GM23338 (cell line): ENCODE data around the gene GPC5. TPM values are rescaled to one million over a fixed set of nuclear protein-coding genes. Genes with fewer than 3 reads are reported as not detected.

Experiments
- ATAC-seq: fragments of 200-7000 bp; cut with Tn5 transposase; 3 replicates; pipeline ENCODE4 v1.9.1; 2020
- DNase-seq: peaks from one replicate; pipeline ENCODE4 v3.0.0-alpha.2; 2015; ENCODE audit warnings: low spot score
- H2AFZ ChIP-seq: fragments of 200-600 bp; sonication (generic); 2 replicates; pipeline ENCODE4 v1.8.0; 2016; ENCODE audit warnings: antibody characterized with exemption, mild to moderate bottlenecking, moderate library complexity
- H3F3A ChIP-seq: fragments of 200-600 bp; sonication (generic); replicated peaks from 2 replicates; pipeline ENCODE4 v1.8.0; 2017; ENCODE audit warnings: antibody characterized with exemption, mixed run types, low read depth
- H3K27ac ChIP-seq: fragments of 200-600 bp; sonication (generic); 2 replicates; pipeline ENCODE4 v1.6.1; 2016; ENCODE audit warnings: low read depth
- H3K27me3 ChIP-seq: fragments of 200-600 bp; sonication (generic); 2 replicates; pipeline ENCODE4 v1.8.0; 2016; ENCODE audit warnings: mild to moderate bottlenecking, mixed run types, moderate library complexity; ENCODE audit not compliant: insufficient read depth
- H3K36me3 ChIP-seq: fragments of 200-600 bp; sonication (generic); 2 replicates; pipeline ENCODE4 v1.8.0; 2016; ENCODE audit warnings: mild to moderate bottlenecking; ENCODE audit not compliant: insufficient read depth
- H3K4me1 ChIP-seq: fragments of 200-600 bp; sonication (generic); 2 replicates; pipeline ENCODE4 v1.8.0; 2016; ENCODE audit warnings: mild to moderate bottlenecking, moderate library complexity; ENCODE audit not compliant: insufficient read depth
- H3K4me2 ChIP-seq: fragments of 200-600 bp; sonication (generic); 2 replicates; pipeline ENCODE4 v1.7.1; 2017; ENCODE audit warnings: mixed run types
- H3K4me3 ChIP-seq: fragments of 200-600 bp; sonication (generic); 2 replicates; pipeline ENCODE4 v1.6.1; 2016; ENCODE audit warnings: mixed run types
- H3K79me2 ChIP-seq: fragments of 200-600 bp; sonication (generic); replicated peaks from 2 replicates; pipeline ENCODE4 v1.8.0; 2017; ENCODE audit warnings: mild to moderate bottlenecking; ENCODE audit not compliant: insufficient read depth
- H3K9me2 ChIP-seq: fragments of 200-600 bp; sonication (generic); 2 replicates; pipeline ENCODE4 v1.8.0; 2017; ENCODE audit not compliant: insufficient read depth
- H4K20me1 ChIP-seq: fragments of 200-600 bp; sonication (generic); replicated peaks from 2 replicates; pipeline ENCODE4 v1.8.0; 2017; ENCODE audit warnings: mild to moderate bottlenecking; ENCODE audit not compliant: insufficient read depth
- H3K27ac Mint-ChIP-seq: 2 replicates; pipeline ENCODE4 v1.8.0; 2020; ENCODE audit warnings: inconsistent platforms, mild to moderate bottlenecking, moderate library complexity, mixed read lengths
- H3K27me3 Mint-ChIP-seq: 3 replicates; pipeline ENCODE4 v1.8.0; 2022; ENCODE audit warnings: low read depth, mild to moderate bottlenecking, moderate library complexity, mixed read lengths, inconsistent platforms; ENCODE audit not compliant: insufficient read depth, poor library complexity
- H3K36me3 Mint-ChIP-seq: 3 replicates; pipeline ENCODE4 v1.8.0; 2021; ENCODE audit warnings: low read depth, mild to moderate bottlenecking, inconsistent platforms, moderate library complexity, mixed read lengths
- H3K4me1 Mint-ChIP-seq: 3 replicates; pipeline ENCODE4 v1.8.0; 2020; ENCODE audit warnings: mild to moderate bottlenecking, inconsistent platforms, mixed read lengths
- H3K4me3 Mint-ChIP-seq: 3 replicates; pipeline ENCODE4 v1.8.0; 2021; ENCODE audit warnings: moderate library complexity, mild to moderate bottlenecking, inconsistent platforms, mixed read lengths
- H3K9me3 Mint-ChIP-seq: 3 replicates; pipeline ENCODE4 v1.8.0; 2020; ENCODE audit warnings: moderate library complexity, mild to moderate bottlenecking, inconsistent platforms, mixed read lengths
- CREB1 ChIP-seq: fragments of 250-450 bp; sonication (Bioruptor Pico); IDR thresholded peaks from 2 replicates; pipeline ENCODE4 v1.5.0; 2020; ENCODE audit warnings: low read depth, mild to moderate bottlenecking, moderate library complexity
- CTCF ChIP-seq, 2 experiments: fragments of 200-600 bp in 1 of 2; sonication (generic) in 1 of 2; conservative IDR thresholded peaks; 2 replicates each; pipeline versions ENCODE4 v1.5.1 to v1.6.1; 2016 to 2017; ENCODE audit warnings: antibody characterized with exemption in 2 of 2, low read depth in 2 of 2, mild to moderate bottlenecking in 2 of 2, moderate library complexity in 1 of 2
- ETS1 ChIP-seq: IDR thresholded peaks from 2 replicates; pipeline ENCODE4 v1.6.1; 2016; ENCODE audit warnings: antibody characterized with exemption
- EZH2 ChIP-seq: fragments of 200-600 bp; sonication (generic); IDR thresholded peaks from one replicate; pipeline ENCODE4 v1.8.0; 2017; ENCODE audit warnings: antibody characterized with exemption, mild to moderate bottlenecking, low read depth; ENCODE audit not compliant: unreplicated experiment
- EZH2phosphoT487 ChIP-seq: fragments of 200-600 bp; sonication (generic); IDR thresholded peaks from one replicate; pipeline ENCODE4 v1.8.1; 2018; ENCODE audit warnings: antibody characterized with exemption; ENCODE audit not compliant: unreplicated experiment
- JUNB ChIP-seq: IDR thresholded peaks from one replicate; pipeline ENCODE4 v1.6.1; 2016; ENCODE audit warnings: antibody characterized with exemption; ENCODE audit not compliant: unreplicated experiment
- NANOG ChIP-seq: IDR thresholded peaks from 2 replicates; pipeline ENCODE4 v1.6.1; 2016; ENCODE audit warnings: antibody characterized with exemption, borderline replicate concordance
- POLR2AphosphoS5 ChIP-seq: IDR thresholded peaks from 2 replicates; pipeline ENCODE4 v1.6.1; 2016; ENCODE audit warnings: antibody characterized with exemption, low read depth
- REST ChIP-seq: IDR thresholded peaks from one replicate; pipeline ENCODE4 v1.6.1; 2018; ENCODE audit warnings: antibody characterized with exemption; ENCODE audit not compliant: unreplicated experiment
- STAT1 ChIP-seq: IDR thresholded peaks from one replicate; pipeline ENCODE4 v1.6.1; 2016; ENCODE audit warnings: antibody characterized with exemption; ENCODE audit not compliant: unreplicated experiment
- ZNF114 ChIP-seq: fragments of 250-450 bp; sonication (Bioruptor Pico); IDR thresholded peaks from 2 replicates; pipeline ENCODE4 v1.5.0; 2020; ENCODE audit warnings: mild to moderate bottlenecking, moderate library complexity
- ZNF331 ChIP-seq: fragments of 250-450 bp; sonication (Bioruptor Pico); IDR thresholded peaks from 2 replicates; pipeline ENCODE4 v1.5.0; 2020; ENCODE audit warnings: low read depth, mild to moderate bottlenecking, moderate library complexity
- polyA plus RNA-seq: library from polyadenylated mRNA; unstranded; fragments of >200 nt; fragmentation: Nextera tagmentation; extraction: Ambion mirVana; gene quantifications from 2 replicates; pipeline ENCODE4 v1.2.1, GENCODE V29; 2016
- total RNA-seq: library from RNA; depleted of rRNA; stranded (reverse); fragments of >200 nt; shearing (Covaris generic); gene quantifications from 2 replicates; pipeline ENCODE4 v1.2.3, GENCODE V29; 2014

The GPC5 gene
- total and polyA plus RNA-seq, 2 experiments from 2014 or later = 0.95 to 1.1 TPM

- TF ChIP-seq REST (no peak), CTCF (conservative IDR thresholded peaks at IDR 0.05; ENCODE audit: low read depth in 2 of 2) (no peak), CREB1 (CRISPR knock-in tag) (no peak), POLR2AphosphoS5 (no peak), ZNF331 (CRISPR knock-in tag) (no peak), EZH2 (no peak), JUNB (no peak), STAT1 (no peak)
Observed at GRCh38 chr13:92407858-92408257, 1009.4 kb downstream of the GPC5 start (continued).

- no peaks in the 10 kb centered on the region for H3F3A ChIP-seq
- no peak overlapping the region for H3K4me3 ChIP-seq
- no peak for TF ChIP-seq JUNB
- no peak for TF ChIP-seq REST
- TF ChIP-seq ZNF114 (CRISPR knock-in tag) = no peak
- TF ChIP-seq EZH2phosphoT487 = no peak
- TF ChIP-seq POLR2AphosphoS5 = no peak
- no peak for TF ChIP-seq CREB1 (CRISPR knock-in tag)
- no peak for TF ChIP-seq NANOG
- TF ChIP-seq ETS1 = no peak
Observed at GRCh38 chr13:92412481-92412880, 1014.1 kb downstream of the GPC5 start.

More at GRCh38 chr13:92412481-92412880, 1014.1 kb downstream of the GPC5 start:
- Histone ChIP-seq H3K27me3 (no peaks in the 10 kb centered on the region), H3K27ac (no peak overlapping the region), H3K4me1 (no peaks in the 10 kb centered on the region), H4K20me1 (no peaks in the 10 kb centered on the region), H3K36me3 (no peaks in the 10 kb centered on the region), H3K9me2 (no peaks in the 10 kb centered on the region), H3K79me2 (no peaks in the 10 kb centered on the region), H3K4me2 (no peak overlapping the region), H2AFZ (no peak overlapping the region)
- H3K9me3 Mint-ChIP-seq = no peaks in the 10 kb centered on the region
- H3K36me3 Mint-ChIP-seq = no peaks in the 10 kb centered on the region
- H3K4me1 Mint-ChIP-seq = peaks cover 3% of the 10 kb centered on the region; the same call in 2 of the 3 replicates
- no peak overlapping the region for H3K4me3 Mint-ChIP-seq
- no peak for ATAC-seq
- no peak overlapping the region for H3K27ac Mint-ChIP-seq
- no peak for DNase-seq
- H3K27me3 Mint-ChIP-seq = no peaks in the 10 kb centered on the region
